GM18517 (cell line): ENCODE measurements around the gene NELFB.

ENCODE experiments used
- ATAC-seq: cut with Tn5 transposase; IDR thresholded peaks from one replicate; pipeline ENCODE4 v1.9.1; 2021; ENCODE audit warnings: mild to moderate bottlenecking, moderate library complexity; ENCODE audit not compliant: unreplicated experiment

The NELFB gene

GRCh38 chr9:137311986-137312851 is 57.1 kb downstream of the NELFB start:
- no peak for ATAC-seq

- ATAC-seq = no peak
Observed at GRCh38 chr9:137312852-137313325, 57.8 kb downstream of the NELFB start.

- ATAC-seq = no peak
Observed at GRCh38 chr9:137313326-137313936, 58.3 kb downstream of the NELFB start.

GRCh38 chr9:137313956-137314560 is 58.9 kb downstream of the NELFB start:
- ATAC-seq = no peak

- no peak for ATAC-seq
Observed at GRCh38 chr9:137314561-137315560, 59.7 kb downstream of the NELFB start.

GRCh38 chr9:137315581-137316011 is 60.5 kb downstream of the NELFB start:
- ATAC-seq = no peak

- no peak for ATAC-seq
Observed at GRCh38 chr9:137316012-137316981, 61.2 kb downstream of the NELFB start.

- ATAC-seq = no peak
Observed at GRCh38 chr9:137317021-137317717, 62.0 kb downstream of the NELFB start.

GRCh38 chr9:137317718-137318511 is 62.8 kb downstream of the NELFB start:
- no peak for ATAC-seq

- ATAC-seq = no peak
Observed at GRCh38 chr9:137318602-137319001, 63.5 kb downstream of the NELFB start.

GRCh38 chr9:137319011-137319738 is 64.0 kb downstream of the NELFB start:
- no peak for ATAC-seq

- ATAC-seq = no peak
Observed at GRCh38 chr9:137319739-137320551, 64.8 kb downstream of the NELFB start.

- ATAC-seq = no peak
Observed at GRCh38 chr9:137320555-137321384, 65.6 kb downstream of the NELFB start.

- ATAC-seq = no peak
Observed at GRCh38 chr9:137321726-137322361, 66.7 kb downstream of the NELFB start.
